Occipital lobe (tissue), 2 donors: ENCODE results near the gene FRMD8. TPM values are rescaled to one million over a fixed set of nuclear protein-coding genes. Genes with fewer than 3 reads are reported as not detected.

Source experiments
- DNase-seq: peaks from one replicate; lab custom pipeline; 2025; lab: John Stamatoyannopoulos, UW
- total RNA-seq: library from RNA; depleted of rRNA; stranded (reverse); fragments of >200 nt; gene quantifications from one replicate; pipeline ENCODE4 v1.2.3, GENCODE V29; 2014

Gene FRMD8, protein sequence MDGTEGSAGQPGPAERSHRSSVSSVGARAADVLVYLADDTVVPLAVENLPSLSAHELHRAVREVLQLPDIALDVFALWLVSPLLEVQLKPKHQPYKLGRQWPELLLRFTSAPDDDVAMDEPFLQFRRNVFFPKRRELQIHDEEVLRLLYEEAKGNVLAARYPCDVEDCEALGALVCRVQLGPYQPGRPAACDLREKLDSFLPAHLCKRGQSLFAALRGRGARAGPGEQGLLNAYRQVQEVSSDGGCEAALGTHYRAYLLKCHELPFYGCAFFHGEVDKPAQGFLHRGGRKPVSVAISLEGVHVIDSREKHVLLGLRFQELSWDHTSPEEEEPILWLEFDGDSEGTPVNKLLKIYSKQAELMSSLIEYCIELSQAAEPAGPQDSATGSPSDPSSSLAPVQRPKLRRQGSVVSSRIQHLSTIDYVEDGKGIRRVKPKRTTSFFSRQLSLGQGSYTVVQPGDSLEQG
- total RNA-seq, result 9.2 TPM

DNA sequence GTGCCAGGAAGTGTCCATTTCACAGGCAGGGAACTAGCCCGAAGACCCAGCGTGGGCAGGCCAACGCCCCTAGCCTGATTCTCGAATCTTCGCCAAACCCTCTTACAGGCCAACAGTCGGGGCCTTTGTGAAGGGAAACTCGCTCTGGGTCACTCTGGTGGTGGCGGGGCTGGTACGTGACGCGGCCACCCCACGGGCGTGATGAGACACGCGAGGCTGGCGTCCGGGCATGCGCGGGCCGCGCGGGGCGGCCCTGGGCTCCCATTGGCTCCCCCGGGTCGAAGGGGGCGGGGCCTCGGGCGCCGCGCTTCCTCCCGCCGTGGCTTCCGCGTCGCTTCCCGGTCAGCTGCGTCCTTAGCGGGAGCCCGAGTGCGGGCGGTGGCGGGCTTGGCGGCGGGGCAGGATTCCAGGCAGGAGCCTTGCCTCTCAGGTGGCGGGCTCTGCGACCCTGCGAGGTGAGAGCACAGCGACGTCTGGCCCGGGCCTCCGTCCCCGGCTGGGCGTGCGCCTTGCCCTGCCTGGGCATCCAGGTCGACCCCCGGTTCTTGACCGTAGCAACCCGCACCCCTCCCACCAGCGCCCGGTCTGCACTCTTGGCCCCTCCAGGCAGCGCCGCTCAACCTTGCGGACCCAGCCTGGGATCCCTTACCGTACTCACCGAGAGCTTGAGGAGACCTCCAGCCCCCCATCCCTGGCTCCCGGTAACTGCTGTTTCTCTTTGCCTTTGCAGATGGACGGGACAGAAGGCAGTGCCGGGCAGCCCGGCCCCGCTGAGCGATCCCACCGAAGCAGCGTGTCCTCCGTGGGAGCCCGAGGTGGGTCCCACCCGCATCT, at the start of gene FRMD8:
Gene FRMD8, plus strand, starts transcription at position 331 of the 834 bp plus-strand sequence. Its CDS starts 400 bp downstream, at position 731.
- peak; percentile 85 for DNase-seq

DNA sequence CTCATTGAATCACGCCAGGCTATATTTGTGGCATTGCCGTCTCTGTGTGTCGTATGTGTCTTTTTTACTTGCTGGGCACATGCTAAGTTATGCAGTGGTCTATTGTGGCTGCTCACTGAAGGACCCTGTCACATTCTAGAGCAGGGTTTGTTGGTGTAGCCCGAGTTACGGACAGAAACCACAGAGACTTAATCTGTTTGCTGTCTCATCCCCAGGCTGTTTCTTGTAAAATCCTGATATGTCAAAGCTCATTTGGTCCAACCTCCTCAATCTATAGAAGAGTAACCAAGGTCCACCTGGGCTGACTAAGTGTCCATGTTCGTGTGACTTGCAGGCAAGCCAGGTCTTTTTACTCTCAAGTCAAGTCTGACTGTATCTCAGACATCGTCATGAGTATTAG, 47.8 kb upstream of the FRMD8 start:
- no peak for DNase-seq

DNA sequence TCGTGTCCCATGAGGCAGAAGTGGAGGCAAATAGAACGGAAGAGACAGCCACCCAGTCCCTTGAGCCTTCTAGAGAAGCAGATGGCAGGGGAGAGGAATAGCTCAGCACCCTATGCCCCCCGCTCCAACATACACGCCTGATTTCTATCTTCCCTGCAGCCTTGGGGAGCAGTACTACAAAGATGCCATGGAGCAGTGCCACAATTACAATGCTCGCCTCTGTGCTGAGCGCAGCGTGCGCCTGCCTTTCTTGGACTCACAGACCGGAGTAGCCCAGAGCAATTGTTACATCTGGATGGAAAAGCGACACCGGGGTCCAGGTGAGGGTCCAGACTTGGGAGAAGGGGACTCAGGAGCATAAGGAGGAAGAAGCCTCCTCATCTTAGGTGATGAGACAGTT, 46.2 kb upstream of the FRMD8 start:
- no peak for DNase-seq

DNA sequence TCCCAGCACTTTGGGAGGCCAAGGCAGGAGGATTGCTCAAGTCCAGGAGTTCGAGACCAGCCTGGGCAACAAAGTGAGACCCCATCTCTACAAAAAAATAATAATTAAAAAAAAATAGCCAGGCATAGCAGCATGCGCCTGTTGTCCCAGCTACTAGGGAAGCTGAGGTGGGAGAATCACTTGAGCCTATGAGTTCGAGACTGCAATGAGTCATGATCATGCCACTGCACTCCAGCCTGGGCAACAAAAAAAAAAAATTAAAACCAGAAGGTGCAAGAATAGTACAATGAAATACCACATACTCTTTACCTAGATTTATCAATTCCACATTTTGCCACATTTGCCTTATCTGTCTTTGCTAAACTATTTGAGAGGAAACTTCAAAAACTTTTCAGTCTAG, 44.6 kb upstream of the FRMD8 start:
- DNase-seq, result no peak

DNA sequence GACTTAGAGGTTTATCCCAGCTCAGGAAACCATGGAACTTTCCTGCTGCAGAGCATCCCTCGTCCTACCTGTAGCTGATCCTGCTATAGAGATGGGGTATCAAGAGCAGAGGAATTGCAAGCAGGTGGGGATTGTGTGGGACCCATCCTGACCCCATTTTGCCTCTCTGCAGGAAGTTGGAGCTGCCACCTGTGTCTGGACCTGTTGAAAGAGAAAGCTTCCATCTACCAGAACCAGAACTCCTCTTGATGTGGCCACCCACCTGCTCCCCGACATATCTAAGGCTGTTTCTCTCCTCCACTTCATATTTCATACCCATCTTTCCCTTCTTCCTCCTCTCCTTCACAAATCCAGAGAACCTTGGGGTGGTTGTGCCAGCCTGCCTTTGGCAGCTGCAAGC, 34.9 kb upstream of the FRMD8 start:
- no peak for DNase-seq

DNA sequence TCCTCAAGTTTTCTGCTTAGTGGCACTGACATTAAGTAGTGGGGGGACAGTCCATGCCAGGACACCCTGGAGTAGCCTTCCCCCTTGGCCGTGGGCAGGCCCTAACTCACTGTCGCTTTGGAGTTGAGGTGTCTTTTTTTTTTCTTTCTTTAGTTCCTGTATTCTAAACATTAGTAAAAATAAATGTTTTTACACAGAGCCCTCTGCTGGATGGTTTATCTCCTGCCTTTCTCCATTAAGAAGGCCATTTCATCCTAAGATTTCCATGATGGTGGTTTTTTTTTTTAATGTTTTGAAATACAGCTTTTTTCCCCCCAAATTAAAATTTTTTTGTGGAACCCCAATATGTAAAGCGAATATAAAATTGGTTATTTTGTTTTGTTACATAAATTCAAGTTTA, 33.7 kb upstream of the FRMD8 start:
- DNase-seq, result no peak

DNA sequence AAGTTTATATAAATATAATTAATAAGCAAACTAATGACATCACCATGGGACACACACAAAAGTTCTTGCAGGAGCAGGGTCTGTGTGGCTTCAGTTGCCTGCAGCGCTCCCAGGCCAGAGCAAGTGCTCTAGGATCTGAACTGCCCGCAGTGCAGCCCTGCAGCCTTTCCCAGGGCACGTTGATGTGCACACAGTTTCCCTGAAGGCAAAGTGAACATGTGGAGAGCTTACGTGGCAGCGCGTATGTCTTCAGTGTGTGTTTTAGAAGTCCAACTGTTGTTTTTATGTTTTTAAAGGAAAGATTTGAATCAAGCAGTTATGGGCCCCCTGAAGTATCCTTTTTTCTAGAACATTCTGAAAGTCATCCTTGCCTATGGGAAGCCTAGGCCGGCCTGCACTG, 33.1 kb upstream of the FRMD8 start:
- DNase-seq, result no peak

DNA sequence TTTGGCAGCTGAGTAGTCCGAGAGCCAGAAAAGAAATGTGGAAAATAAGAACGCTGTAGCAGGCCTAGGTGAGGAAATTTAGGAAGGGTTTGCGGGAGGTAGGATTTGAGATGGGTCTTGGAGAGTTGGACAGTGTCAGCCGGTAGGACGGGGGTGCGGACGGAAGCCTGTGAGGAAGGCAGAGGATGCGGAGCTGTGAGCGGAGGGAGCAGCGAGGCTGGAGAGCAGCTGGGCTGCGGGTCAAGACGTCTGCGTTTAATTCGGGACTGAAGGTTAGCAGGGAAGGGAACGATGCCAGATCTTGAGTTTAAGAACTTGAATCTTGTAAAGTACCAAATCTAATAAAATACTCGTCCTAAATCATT, 32.6 kb upstream of the FRMD8 start:
- DNase-seq, result peak; percentile 44

DNA sequence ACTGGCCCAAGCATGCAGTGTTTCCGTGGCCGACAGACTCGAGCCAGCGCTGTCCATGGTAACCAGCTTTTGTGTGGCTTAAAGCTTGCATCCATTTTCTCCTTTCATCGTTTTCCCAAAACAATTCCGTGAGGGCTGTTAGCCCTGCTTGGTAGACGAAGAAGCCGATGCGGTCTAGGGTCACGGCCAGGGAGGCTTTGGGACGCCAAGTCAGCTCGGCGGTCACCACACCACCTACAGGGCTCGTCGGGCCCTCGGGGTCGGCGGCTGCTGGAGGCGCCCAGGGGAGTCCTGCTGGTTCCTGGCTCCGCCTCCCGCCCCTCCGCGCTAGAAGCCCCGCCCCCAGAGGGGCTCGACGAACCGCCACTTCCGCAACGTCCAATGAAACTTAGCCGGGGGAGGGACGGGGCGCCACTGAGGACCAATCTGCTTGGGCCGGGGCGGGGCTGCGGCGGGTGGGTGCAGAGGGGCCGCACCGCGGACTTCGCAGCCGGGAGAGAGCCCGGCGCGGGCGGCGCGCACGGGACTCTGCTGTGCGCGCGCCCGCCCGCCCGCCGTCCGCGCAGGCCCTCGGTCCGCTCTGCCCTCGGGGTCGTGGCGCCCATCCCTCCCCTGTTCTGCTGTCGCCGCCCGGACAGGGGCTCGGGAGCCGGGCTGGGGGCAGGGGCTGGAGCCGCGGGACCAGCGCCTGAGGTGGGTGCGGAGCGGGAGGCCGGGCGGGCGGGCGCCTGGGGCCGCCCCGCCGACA, 32.0 kb upstream of the FRMD8 start, which contains the start of gene TIGD3:
Gene TIGD3, plus strand, starts transcription at position 487 of the 748 bp plus-strand sequence. CDS start 1,058 bp downstream, outside the sequence.
- peak; percentile 98 for DNase-seq

DNA sequence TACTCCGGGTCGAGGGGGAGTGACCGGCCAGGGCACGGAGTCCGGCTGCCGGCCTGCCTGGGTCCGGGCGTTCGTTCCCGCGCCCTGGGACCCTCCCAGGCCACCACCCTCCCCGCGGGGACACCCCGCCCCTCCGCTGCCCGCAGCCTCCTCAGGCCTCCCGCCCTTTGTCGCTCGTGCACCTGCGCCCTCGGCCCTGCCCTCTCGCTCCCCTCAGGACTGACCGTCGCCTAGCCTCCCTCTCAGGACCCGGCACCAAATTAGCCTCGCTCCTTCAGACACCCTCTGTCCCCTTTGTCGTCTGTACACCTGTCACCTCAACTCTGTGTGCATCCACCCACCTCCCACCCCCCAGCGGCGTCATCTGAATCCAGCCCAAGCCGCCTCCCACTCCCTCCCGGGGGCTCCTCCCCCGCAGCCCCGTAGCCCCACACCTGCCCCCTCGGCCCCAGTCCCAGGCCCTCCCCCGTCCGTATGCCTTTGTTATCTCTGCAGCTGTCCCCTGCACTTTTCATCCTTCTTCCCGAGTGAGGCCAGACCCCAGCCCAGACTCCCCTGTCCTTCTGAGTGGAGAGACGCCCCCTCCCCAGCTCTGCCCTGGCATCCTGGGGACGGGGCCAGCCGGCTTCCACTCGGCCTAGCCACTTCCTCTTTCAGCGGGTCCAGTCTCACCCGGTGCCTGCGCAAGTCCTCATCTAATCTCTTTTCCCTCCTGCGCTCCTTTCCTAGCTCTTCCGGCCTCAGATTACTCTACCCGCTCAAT, 31.2 kb upstream of the FRMD8 start:
- no peak for DNase-seq

DNA sequence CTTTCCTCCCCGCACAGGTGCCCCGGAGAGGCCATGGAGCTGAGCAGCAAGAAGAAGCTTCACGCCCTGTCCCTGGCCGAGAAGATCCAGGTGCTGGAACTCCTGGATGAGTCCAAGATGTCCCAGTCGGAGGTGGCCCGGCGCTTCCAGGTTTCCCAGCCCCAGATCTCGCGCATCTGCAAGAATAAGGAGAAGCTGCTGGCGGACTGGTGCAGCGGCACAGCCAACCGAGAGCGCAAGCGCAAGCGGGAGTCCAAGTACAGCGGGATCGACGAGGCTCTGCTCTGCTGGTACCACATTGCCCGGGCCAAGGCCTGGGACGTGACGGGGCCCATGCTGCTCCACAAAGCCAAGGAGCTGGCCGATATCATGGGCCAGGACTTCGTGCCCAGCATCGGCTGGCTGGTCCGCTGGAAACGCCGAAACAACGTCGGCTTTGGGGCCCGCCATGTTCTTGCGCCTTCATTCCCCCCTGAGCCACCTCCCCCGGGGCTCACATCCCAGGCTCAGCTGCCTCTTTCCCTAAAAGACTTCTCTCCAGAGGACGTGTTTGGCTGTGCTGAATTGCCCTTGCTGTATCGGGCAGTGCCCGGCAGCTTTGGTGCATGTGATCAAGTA, 30.6 kb upstream of the FRMD8 start:
- peak; percentile 42 for DNase-seq

DNA sequence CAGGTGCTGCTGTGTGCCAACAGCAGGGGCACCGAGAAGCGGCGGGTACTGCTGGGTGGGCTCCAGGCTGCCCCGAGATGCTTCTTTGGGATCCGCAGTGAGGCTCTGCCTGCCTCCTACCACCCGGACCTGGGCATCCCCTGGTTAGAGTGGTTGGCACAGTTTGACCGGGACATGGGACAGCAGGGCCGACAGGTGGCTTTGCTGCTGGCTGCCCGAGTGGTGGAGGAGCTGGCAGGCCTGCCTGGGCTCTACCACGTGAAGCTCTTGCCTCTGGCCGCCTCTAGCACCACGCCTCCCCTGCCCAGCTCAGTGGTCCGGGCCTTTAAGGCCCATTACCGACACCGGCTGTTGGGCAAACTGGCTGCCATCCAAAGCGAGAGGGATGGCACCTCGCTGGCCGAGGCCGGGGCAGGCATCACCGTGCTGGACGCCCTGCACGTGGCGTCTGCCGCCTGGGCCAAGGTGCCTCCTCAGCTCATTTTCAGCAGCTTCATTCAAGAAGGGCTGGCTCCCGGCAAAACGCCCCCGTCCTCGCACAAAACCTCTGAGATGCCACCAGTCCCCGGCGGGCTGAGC, 30.0 kb upstream of the FRMD8 start:
- no peak for DNase-seq

DNA sequence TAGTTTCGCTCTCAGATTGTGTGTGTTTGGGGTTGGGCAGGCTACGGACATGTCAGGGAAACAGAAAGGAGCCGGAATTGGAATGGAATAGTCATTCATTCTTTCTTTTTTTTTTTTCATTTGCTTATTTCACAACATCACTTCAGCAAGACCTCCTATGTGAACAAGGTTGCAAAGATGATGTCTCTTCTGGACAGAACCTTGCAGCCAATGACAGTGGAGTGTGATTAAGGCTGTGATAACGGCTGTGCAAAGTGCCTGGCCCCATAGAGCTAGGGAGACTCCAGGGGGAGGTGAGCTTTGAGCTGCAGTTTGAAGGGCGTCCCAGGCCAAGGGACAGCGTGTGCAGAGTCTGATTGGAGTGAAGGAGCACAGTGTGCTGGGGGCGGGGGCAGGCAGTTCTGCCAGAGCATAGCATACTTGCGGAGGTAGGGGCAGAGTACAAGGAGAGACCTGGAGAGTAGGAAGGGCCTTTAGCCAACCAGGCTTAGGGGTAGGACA, 28.5 kb upstream of the FRMD8 start:
- no peak for DNase-seq

DNA sequence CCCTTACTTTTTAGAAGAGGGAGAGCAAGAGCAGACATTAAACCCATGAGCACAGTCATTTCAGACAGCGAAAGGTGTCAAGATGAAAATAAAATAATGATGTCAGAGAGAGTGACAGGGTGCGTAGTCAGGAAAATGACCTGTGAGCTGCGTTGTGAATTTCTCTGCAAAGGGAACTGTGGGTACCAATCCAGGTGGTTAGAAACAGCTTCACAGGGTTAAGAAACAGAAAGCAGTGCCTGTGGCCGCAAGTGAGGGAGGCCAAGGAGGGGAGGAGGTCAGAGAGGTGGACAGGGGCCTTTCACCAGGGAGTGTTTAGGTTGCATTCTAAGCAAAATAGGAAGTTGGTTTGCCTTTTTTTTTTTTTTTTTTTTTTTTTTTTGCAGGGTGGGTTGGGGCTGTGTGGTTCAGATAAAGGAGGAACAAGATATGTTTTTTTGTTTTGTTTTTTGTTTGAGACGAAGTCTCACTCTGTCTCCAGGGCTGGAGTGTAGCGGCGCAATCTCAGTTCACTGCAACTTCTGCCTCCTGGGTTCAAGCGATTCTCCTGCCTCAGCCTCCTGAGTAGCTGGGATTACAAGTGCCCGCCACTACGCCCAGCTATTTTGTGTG, 24.0 kb upstream of the FRMD8 start:
- no peak for DNase-seq

DNA sequence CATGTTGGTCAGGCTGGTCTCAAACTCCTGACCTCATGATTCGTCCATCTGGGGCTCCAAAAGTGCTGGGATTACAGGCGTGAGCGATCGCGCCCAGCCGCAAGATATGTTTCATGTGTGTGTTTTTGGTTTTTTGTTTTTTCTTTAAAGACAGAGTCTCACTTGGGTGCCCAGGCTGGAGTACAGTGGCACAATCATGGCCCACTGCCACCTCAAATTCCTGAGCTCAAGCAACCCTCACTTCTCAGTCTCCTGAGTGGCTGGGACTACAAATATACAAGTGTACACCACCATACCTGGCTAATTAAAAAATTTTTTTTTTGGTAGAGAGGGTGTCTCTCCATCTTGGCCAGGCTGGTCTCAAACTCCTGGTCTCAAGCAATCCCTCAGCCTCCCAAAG, 23.5 kb upstream of the FRMD8 start:
- DNase-seq, result no peak

DNA sequence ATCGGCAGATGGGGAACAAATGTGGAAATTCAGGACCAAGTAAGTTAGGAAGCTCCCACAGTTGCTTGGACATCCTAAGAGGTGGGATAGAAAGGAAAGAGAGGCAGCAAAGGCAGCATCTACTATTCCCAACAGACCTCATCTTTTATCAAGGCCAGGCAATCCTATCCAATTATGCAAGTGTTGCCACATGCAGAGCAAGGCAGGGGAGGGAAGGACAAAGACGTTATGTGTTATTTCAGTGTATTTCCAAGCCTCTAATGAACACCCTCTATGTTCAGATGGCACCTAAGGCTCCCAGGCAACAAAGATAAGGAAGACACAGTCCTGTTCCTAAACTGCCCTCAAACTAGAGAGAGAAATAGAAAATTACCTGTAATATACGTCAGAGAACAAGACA, 22.7 kb upstream of the FRMD8 start:
- DNase-seq, result no peak

DNA sequence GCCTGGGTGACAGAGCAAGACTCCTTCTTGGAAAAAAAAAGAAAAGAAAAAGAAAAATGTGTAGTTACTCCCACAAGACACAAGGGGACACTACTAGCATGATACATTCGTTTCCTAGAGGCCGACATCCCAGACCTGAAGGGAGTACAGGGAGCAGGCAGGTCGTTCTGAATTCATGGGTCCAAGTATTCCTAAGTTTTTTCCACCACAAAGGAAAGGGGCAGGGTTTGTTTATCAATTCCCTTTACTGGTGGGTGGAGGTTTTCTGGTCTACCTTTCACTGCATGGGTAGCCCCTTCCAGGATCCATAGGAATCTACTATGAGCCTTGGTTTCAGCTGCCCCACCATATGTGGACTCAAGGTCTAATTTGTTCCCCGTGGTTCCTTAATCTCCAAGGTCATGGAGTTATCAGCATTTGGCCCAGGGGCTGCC, 20.1 kb upstream of the FRMD8 start:
- DNase-seq, result no peak

DNA sequence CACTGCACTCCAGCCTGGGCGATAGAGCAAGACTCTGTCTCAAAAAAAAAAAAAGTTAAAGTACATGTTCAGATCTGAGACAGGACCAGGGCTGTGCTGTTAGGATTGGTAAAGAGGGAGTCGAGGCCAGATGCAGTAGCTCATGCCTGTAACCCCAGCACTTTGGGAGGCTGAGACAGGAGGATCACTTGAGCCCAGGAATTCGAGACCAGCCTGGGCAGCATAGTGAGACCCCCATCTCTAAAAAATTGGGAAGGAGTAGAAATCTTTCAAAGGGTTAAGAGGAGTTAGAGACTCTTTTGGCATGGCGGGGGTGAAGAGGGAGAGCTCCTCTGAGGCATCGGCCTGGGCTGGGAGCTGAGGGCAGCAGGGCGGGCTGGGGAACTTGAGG, 15.8 kb upstream of the FRMD8 start:
- DNase-seq, result no peak

DNA sequence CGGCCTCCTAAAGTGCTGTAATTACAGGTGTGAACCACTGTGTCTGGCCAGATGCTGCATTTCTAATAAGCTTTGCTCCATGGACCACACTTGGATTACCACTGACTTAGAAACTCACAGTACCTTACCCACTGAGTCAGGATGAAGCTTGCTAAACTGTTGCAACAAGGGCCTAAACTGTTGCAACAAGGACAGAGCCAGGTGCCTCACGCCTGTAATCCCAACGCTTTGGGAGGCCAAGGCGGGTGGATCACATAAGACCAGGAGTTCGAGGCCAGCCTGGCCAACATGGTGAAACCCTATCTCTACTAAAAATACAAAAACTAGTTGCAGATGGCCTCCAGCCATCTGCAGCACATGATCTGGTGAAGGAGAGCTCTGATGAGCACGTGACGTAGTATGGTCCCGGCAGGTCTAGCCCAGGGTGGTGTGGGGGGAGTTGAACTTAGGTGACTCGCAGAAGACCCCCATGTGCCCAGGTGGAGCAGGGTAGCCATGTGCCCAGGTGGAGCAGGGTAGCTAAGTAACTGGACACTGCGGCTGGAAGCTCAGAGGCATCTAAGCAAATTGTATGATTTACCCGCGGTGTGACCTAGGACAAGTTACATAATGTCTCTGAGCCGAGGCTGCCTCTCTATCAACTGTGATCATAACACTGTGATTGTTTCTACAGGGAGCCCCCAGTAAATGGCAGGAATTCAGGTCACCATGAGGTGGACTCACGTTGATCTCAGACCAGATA, 12.4 kb upstream of the FRMD8 start:
- DNase-seq, result no peak
